Liver (tissue), 9 donors: Measurements from ENCODE around the gene DCST2. TPM values are rescaled to one million over a fixed set of nuclear protein-coding genes. Genes with fewer than 3 reads are reported as not detected.

Experiments used
- DNase-seq: peaks from one replicate; pipeline ENCODE4 v3.0.0-alpha.2; 2017; ENCODE audit warnings: low spot score
- H3K27ac ChIP-seq, 2 donors: one replicate each; pipeline ENCODE4 v1.7.0; 2013; ENCODE audit warnings: inconsistent platforms in 2 of 2, low read length in 2 of 2, control low read depth in 1 of 2, low read depth in 1 of 2, mild to moderate bottlenecking in 1 of 2
- H3K27me3 ChIP-seq, 4 donors: one replicate each; pipeline versions ENCODE4 v1.6.1 to v1.7.0; 2013; ENCODE audit warnings: low read length in 3 of 4, inconsistent platforms in 1 of 4, mild to moderate bottlenecking in 1 of 4, moderate library complexity in 1 of 4; ENCODE audit not compliant: control insufficient read depth in 4 of 4, insufficient read depth in 4 of 4
- H3K36me3 ChIP-seq, 4 donors: one replicate each; pipeline versions ENCODE4 v1.6.1 to v1.7.0; 2013; ENCODE audit warnings: low read length in 3 of 4, mild to moderate bottlenecking in 3 of 4, low read depth in 1 of 4, moderate library complexity in 1 of 4; ENCODE audit not compliant: control insufficient read depth in 4 of 4, insufficient read depth in 3 of 4
- H3K4me1 ChIP-seq, 4 donors: one replicate each; pipeline versions ENCODE4 v1.6.1 to v1.7.0; 2013; ENCODE audit warnings: low read length in 3 of 4, mild to moderate bottlenecking in 3 of 4, moderate library complexity in 1 of 4; ENCODE audit not compliant: control insufficient read depth in 4 of 4, insufficient read depth in 4 of 4
- H3K4me3 ChIP-seq, 3 donors: one replicate each; pipeline versions ENCODE4 v1.6.1 to v1.7.0; 2013; ENCODE audit warnings: low read length in 3 of 3, control low read depth in 1 of 3, low read depth in 1 of 3, mild to moderate bottlenecking in 1 of 3
- H3K9ac ChIP-seq, 2 donors: one replicate each; pipeline ENCODE4 v1.7.0; 2013; ENCODE audit warnings: low read length in 2 of 2, mild to moderate bottlenecking in 2 of 2, moderate library complexity in 2 of 2, control low read depth in 1 of 2, low read depth in 1 of 2
- H3K9me3 ChIP-seq, 4 donors: one replicate each; pipeline versions ENCODE4 v1.6.1 to v1.7.0; 2013; ENCODE audit warnings: low read length in 3 of 4; ENCODE audit not compliant: control insufficient read depth in 4 of 4
- EGR1 ChIP-seq, 2 donors: IDR thresholded peaks; 2 replicates each; pipeline ENCODE4 v1.6.1; 2016 to 2018; ENCODE audit warnings: antibody characterized with exemption in 2 of 2, low read depth in 2 of 2
- FOXA1 ChIP-seq: IDR thresholded peaks from 2 replicates; pipeline ENCODE4 v1.6.1; 2016; ENCODE audit warnings: antibody characterized with exemption
- FOXA2 ChIP-seq: IDR thresholded peaks from 2 replicates; pipeline ENCODE4 v1.6.1; 2016; ENCODE audit warnings: antibody characterized with exemption
- GABPA ChIP-seq, 2 donors: IDR thresholded peaks in 1 of 2; conservative IDR thresholded peaks in 1 of 2; 2 replicates each; pipeline ENCODE4 v1.6.1; 2016; ENCODE audit warnings: antibody characterized with exemption in 2 of 2, mild to moderate bottlenecking in 1 of 2, moderate library complexity in 1 of 2
- HNF4A ChIP-seq, 2 donors: conservative IDR thresholded peaks; 2 replicates each; pipeline ENCODE4 v1.6.1; 2016; ENCODE audit warnings: antibody characterized with exemption in 2 of 2, mild to moderate bottlenecking in 2 of 2
- HNF4G ChIP-seq: IDR thresholded peaks from 2 replicates; pipeline ENCODE4 v1.6.1; 2016; ENCODE audit warnings: antibody characterized with exemption
- JUND ChIP-seq, 2 donors: IDR thresholded peaks; 2 replicates each; pipeline ENCODE4 v1.6.1; 2016; ENCODE audit warnings: antibody characterized with exemption in 2 of 2
- NR2F2 ChIP-seq: IDR thresholded peaks from 2 replicates; pipeline ENCODE4 v1.6.1; 2016; ENCODE audit warnings: antibody characterized with exemption
- RAD21 ChIP-seq, 2 donors: IDR thresholded peaks; 2 replicates each; pipeline ENCODE4 v1.6.1; 2016; ENCODE audit warnings: antibody characterized with exemption in 2 of 2, mild to moderate bottlenecking in 2 of 2
- RXRA ChIP-seq, 2 donors: IDR thresholded peaks; 2 replicates each; pipeline ENCODE4 v1.6.1; 2017 to 2018; ENCODE audit warnings: antibody characterized with exemption in 2 of 2, mild to moderate bottlenecking in 1 of 2
- SP1 ChIP-seq: IDR thresholded peaks from 2 replicates; pipeline ENCODE4 v1.6.1; 2018; ENCODE audit warnings: antibody characterized with exemption, mild to moderate bottlenecking
- TAF1 ChIP-seq: conservative IDR thresholded peaks from 2 replicates; pipeline ENCODE4 v1.6.1; 2016; ENCODE audit warnings: antibody characterized with exemption, mild to moderate bottlenecking
- YY1 ChIP-seq: IDR thresholded peaks from 2 replicates; pipeline ENCODE4 v1.6.1; 2016; ENCODE audit warnings: antibody characterized with exemption, mild to moderate bottlenecking
- WGBS: extraction: QIAGEN DNeasy Blood & Tissue Kit; methylation state at CpG from one replicate; pipeline ENCODE4 v1.1.7; 2013; 5-methylcytosine and 5-hydroxymethylcytosine counted together
- polyA plus RNA-seq, 2 donors: library from polyadenylated mRNA; stranded (reverse) in 1 of 2; unstranded in 1 of 2; fragments of 200-250 nt in 1 of 2; fragments of >200 nt in 1 of 2; fragmentation: Nextera tagmentation in 1 of 2; extraction: Ambion mirVana in 1 of 2; gene quantifications; one replicate each; pipeline versions ENCODE4 v1.2.1 to v1.2.3, GENCODE V29; 2013 to 2015
- total RNA-seq, 2 donors: library from RNA; depleted of rRNA; stranded (reverse); fragments of >200 nt; gene quantifications; one replicate each; pipeline ENCODE4 v1.2.3, GENCODE V29; 2014
- TF ChIP-seq, protein P1 (sequence below): fragments of 150-350 bp; IDR thresholded peaks from 2 replicates; pipeline ENCODE4 v1.5.1; 2017; ENCODE audit warnings: improper control_type of control experiment, low read depth, low read length; ENCODE audit not compliant: missing input control
- donor health status: healthy.
- donor health status: healthy.
- donor health status: healthy.
- donor health status: healthy.
- donor health status: healthy.

Gene DCST2
- total and polyA plus RNA-seq, 4 donors, result 0.25 to 0.53 (median 0.27) TPM; not detected in 1

DNA sequence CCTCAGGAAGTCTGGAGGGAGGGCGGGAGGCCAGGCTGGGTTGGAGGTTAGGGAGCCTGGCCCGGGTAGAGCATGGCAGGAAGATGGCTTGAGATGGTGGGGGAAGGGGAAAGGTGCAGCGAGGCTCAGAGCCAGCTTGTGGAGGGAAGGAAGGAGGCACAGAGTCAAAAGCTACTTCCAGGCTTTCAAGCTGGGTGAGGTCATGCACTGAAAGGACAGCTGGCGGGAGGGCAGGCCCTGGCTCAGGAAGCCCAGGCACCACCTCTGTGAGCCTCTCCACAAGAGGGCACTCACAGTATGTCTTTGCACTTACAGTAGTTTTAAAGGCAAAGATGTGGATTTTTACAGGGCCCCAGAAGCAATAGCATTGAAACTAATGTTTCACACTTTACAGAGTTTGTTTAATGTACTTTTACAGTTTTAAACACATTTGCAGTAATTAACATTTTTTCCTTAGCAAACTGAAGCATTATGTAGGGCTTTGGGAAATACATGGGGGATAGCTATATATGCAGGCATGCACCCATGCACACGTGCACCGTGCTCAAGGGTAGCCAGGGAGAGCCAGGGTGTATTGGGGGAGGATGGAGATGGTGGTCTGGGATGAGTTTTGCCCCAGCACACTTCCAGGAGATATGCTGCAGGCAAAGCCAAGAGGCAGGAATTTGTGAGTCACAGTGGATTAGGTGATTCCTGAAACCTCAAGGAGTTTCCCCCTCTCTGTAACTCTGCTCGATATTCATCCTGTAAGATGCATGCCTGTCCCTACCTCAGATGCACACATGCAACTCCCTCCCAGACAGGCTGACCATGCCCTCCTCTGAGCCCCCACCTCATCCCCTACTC is 11.5 kb upstream of the DCST2 start:
- DNase-seq, result peak; percentile 63
- Histone ChIP-seq H3K27ac (peak overlapping the region; percentile 74 to 81), H3K9ac (no peak overlapping the region), H3K9me3 (no peaks in the 10 kb centered on the region), H3K27me3 (no peaks in the 10 kb centered on the region), H3K4me3 (no peak overlapping the region), H3K4me1 (peaks cover 9 to 50% (median 32%) of the 10 kb centered on the region in 4 donors), H3K36me3 (no peaks in the 10 kb centered on the region)
- TF ChIP-seq, protein P1, sequence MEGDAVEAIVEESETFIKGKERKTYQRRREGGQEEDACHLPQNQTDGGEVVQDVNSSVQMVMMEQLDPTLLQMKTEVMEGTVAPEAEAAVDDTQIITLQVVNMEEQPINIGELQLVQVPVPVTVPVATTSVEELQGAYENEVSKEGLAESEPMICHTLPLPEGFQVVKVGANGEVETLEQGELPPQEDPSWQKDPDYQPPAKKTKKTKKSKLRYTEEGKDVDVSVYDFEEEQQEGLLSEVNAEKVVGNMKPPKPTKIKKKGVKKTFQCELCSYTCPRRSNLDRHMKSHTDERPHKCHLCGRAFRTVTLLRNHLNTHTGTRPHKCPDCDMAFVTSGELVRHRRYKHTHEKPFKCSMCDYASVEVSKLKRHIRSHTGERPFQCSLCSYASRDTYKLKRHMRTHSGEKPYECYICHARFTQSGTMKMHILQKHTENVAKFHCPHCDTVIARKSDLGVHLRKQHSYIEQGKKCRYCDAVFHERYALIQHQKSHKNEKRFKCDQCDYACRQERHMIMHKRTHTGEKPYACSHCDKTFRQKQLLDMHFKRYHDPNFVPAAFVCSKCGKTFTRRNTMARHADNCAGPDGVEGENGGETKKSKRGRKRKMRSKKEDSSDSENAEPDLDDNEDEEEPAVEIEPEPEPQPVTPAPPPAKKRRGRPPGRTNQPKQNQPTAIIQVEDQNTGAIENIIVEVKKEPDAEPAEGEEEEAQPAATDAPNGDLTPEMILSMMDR, result peak; percentile 82
- TF ChIP-seq RAD21 (IDR thresholded peaks at IDR 0.05), result peak; percentile 92
- peak; percentile 64 for TF ChIP-seq NR2F2
- peak; percentile 38 for TF ChIP-seq SP1
- peak; percentile 13 for TF ChIP-seq YY1
- no peak for TF ChIP-seq FOXA2
- peak; percentile 72 to 75 for TF ChIP-seq JUND (IDR thresholded peaks at IDR 0.05)
- TF ChIP-seq RXRA (IDR thresholded peaks at IDR 0.05), result peak; percentile 60 to 69
- TF ChIP-seq HNF4G, result no peak
- TF ChIP-seq FOXA1, result no peak
- peak in 1 of 2 donors; percentile 22 for TF ChIP-seq GABPA (IDR thresholded peaks at IDR 0.05 in 1 of 2, conservative IDR thresholded peaks at IDR 0.05 in 1 of 2)
- peak; percentile 27 to 29 for TF ChIP-seq HNF4A (conservative IDR thresholded peaks at IDR 0.05)
- 53% methylated on average over 7 of the region's 7 CpGs for WGBS

DNA sequence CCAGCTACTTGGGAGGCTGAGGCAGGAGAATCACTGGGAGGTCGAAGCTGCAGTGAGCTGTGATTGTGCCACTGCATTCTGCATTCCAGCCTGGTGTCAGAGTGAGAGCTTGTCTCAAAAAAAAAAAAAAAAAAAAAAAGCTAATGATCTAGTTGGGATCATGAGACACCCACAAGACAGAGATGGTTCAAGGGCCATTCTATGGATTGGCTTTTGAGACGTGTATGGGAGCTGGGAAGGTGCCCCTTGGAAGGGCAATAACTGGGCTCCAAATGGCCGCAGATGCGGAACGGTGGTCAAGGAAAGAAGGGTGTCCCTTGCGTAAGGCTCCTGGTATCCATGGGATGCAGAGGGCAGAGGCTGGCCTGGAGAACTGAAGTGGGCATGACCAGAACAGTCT is 10.8 kb upstream of the DCST2 start:
- Histone ChIP-seq H3K4me1 (peaks cover 8 to 46% (median 27%) of the 10 kb centered on the region in 4 donors), H3K36me3 (no peaks in the 10 kb centered on the region), H3K27ac (peak overlapping the region; percentile 74 to 81), H3K27me3 (no peaks in the 10 kb centered on the region), H3K9ac (no peak overlapping the region), H3K4me3 (no peak overlapping the region), H3K9me3 (no peaks in the 10 kb centered on the region)
- WGBS, result 88% methylated on average over 6 of the region's 6 CpGs
- TF ChIP-seq FOXA1 (no peak), GABPA (IDR thresholded peaks at IDR 0.05 in 1 of 2, conservative IDR thresholded peaks at IDR 0.05 in 1 of 2) (no peak), EGR1 (IDR thresholded peaks at IDR 0.05; ENCODE audit: low read depth in 2 of 2) (no peak), TAF1 (no peak), HNF4G (no peak), SP1 (no peak), JUND (IDR thresholded peaks at IDR 0.05) (no peak)
- TF ChIP-seq, protein P1, result no peak
- DNase-seq, result no peak
